HepG2 (cell line): ENCODE measurements around the gene KRT4.

Experiments
- HNRNPK ChIP-seq: fragments of 200-400 bp; formaldehyde crosslinking; IDR thresholded peaks from 2 replicates; pipeline ENCODE4 v1.6.1; 2018; ENCODE audit warnings: low read length, low read depth, moderate library complexity, mild to moderate bottlenecking; ENCODE audit not compliant: poor library complexity, severe bottlenecking
- MTA3 ChIP-seq: sonication (generic); formaldehyde crosslinking; IDR thresholded peaks from 2 replicates; pipeline ENCODE4 v1.4.0; 2020; ENCODE audit warnings: missing genetic modification reagents
- ZBTB2 ChIP-seq: sonication (generic); formaldehyde crosslinking; IDR thresholded peaks from 2 replicates; pipeline ENCODE4 v1.8.0; 2022; ENCODE audit warnings: low read depth, missing genetic modification reagents
- ZNF24 ChIP-seq: fragments of 450-650 bp; IDR thresholded peaks from 2 replicates; pipeline ENCODE4 v1.6.1; 2017; ENCODE audit warnings: antibody characterized with exemption, mild to moderate bottlenecking
- ZNF589 ChIP-seq: sonication (generic); formaldehyde crosslinking; conservative IDR thresholded peaks from 2 replicates; pipeline ENCODE4 v1.8.0; 2022; ENCODE audit warnings: mild to moderate bottlenecking, moderate library complexity, missing genetic modification reagents

- TF ChIP-seq ZNF589 (CRISPR knock-in tag): no peak
- no peak for TF ChIP-seq ZNF24
- no peak for TF ChIP-seq HNRNPK
- no peak for TF ChIP-seq MTA3 (CRISPR knock-in tag)
- TF ChIP-seq ZBTB2 (CRISPR knock-in tag): no peak
Measured at GRCh38 chr12:52776435-52776834, 37.5 kb downstream of the KRT4 start.
